Testis (tissue), 2 donors: ENCODE results near the gene TUFT1.

Source experiments
- CTCF ChIP-seq, 3 experiments: fragments of 450-650 bp in 2 of 3; fragments of 200-600 bp in 1 of 3; sonication (generic) in 1 of 3; IDR thresholded peaks; one replicate each; pipeline ENCODE4 v1.5.1; 2016 to 2019; ENCODE audit warnings: antibody characterized with exemption in 3 of 3, mild to moderate bottlenecking in 2 of 3, moderate library complexity in 1 of 3
- POLR2A ChIP-seq: fragments of 450-650 bp; IDR thresholded peaks from one replicate; pipeline ENCODE4 v1.6.1; 2017; ENCODE audit warnings: antibody characterized with exemption, mild to moderate bottlenecking, moderate library complexity

DNA sequence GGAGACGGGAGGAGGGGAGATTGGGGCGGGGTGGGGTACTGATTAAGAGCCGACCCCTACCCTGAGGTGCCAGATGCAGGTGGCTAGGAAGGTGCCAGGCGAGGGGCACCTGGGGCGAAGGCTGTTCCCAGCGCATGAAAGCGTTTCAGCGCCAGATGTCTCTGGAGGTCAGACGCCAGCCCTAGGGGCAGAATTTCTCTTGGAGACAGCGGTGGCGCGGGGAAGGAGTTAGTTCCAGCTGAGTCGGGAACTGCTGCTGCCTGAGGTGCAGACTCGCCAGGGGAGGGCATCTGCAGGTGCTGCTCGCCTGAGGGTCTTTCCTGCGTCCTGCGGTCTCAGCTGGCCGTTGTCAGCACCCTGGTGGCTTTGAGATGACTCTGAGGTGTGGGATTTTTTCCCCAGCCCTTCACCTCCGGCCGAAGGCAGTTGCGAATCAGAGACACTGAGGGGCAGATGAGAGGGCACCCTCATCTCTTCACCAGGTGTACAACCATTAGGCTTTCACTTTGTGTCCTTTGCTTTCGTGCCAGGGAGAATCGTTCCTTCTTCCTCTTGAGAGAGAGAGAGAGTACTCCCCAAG is 28.4 kb upstream of the TUFT1 start:
- no peak for TF ChIP-seq POLR2A
- TF ChIP-seq CTCF (IDR thresholded peaks at IDR 0.05): no peak
